SU-DHL-6 (cell line): ENCODE measurements around the gene SOX1.

ENCODE experiments used
- EZH2phosphoT487 ChIP-seq: fragments of 200-600 bp; sonication (generic), shearing (Covaris generic); conservative IDR thresholded peaks from 2 replicates; pipeline ENCODE4 v1.6.1; 2018; ENCODE audit warnings: mild to moderate bottlenecking, antibody characterized with exemption, low read length, moderate library complexity, mixed read lengths
- TF ChIP-seq, protein P1 (sequence below): fragments of 200-600 bp; sonication (generic); IDR thresholded peaks from one replicate; pipeline ENCODE4 v1.5.1; 2017; ENCODE audit warnings: antibody characterized with exemption, mild to moderate bottlenecking, low read length, moderate library complexity; ENCODE audit not compliant: insufficient read depth, poor library complexity, severe bottlenecking

DNA sequence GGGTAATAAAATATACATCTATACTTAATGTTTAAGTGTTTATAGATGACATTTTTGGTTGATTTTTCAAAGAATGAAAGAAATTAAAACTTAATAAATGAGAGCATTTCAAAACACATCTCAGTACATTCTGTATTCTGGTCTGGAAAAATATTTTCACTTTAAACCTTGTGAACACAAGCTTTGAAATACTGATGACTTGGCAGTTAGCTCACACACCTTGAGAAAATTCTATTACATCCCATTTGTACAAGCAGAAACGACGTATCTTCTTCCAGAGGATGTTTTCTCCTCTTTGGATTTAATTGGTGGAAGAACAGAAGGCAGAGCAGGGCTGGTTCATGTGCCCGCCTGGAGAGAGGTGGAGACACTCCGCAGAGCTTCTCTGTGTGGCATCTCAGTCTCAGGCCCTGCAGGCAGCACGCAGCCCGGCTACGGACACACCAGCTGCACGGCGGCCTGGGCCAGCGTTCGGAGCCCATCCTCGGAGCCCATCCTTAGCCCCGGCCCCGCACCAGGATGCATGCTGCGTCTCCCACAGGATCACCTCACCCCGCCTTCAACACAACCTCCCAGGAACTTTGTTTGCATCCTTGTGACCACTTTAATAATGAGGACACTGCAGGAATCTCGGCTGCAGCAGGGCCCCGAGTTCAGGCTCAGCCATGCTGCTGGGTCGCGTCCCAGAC lies 48.6 kb downstream of the SOX1 start:
- TF ChIP-seq, protein P1, sequence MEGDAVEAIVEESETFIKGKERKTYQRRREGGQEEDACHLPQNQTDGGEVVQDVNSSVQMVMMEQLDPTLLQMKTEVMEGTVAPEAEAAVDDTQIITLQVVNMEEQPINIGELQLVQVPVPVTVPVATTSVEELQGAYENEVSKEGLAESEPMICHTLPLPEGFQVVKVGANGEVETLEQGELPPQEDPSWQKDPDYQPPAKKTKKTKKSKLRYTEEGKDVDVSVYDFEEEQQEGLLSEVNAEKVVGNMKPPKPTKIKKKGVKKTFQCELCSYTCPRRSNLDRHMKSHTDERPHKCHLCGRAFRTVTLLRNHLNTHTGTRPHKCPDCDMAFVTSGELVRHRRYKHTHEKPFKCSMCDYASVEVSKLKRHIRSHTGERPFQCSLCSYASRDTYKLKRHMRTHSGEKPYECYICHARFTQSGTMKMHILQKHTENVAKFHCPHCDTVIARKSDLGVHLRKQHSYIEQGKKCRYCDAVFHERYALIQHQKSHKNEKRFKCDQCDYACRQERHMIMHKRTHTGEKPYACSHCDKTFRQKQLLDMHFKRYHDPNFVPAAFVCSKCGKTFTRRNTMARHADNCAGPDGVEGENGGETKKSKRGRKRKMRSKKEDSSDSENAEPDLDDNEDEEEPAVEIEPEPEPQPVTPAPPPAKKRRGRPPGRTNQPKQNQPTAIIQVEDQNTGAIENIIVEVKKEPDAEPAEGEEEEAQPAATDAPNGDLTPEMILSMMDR, result no peak
- no peak for TF ChIP-seq EZH2phosphoT487
